ENCODE results near the gene CNTNAP2. TPM values are rescaled to one million over a fixed set of nuclear protein-coding genes. Genes with fewer than 3 reads are reported as not detected.
"Not testable (repeated sequence)": the region's sequence is repeated elsewhere in the genome, so short reads cannot be mapped to it uniquely, and the experiment has no call there.

CNTNAP2 gene
- total RNA-seq, 1 donor, result 1.0 TPM

- H3K9me3 ChIP-seq (ENCODE audit: low read depth, low read length); H3K4me1 ChIP-seq (ENCODE audit: insufficient read depth, low read length); H3K27me3 ChIP-seq (ENCODE audit: insufficient read depth, low read length); H3K4me3 ChIP-seq (ENCODE audit: low read length): not testable (repeated sequence)
Observed at GRCh38 chr7:147737559-147738214, 1621.1 kb downstream of the CNTNAP2 start.

- Histone ChIP-seq H3K4me3 (ENCODE audit: low read length) (no peak overlapping the region), H3K9me3 (ENCODE audit: low read depth, low read length) (no peaks in the 10 kb centered on the region), H3K4me1 (ENCODE audit: insufficient read depth, low read length) (no peaks in the 10 kb centered on the region), H3K27me3 (ENCODE audit: insufficient read depth, low read length) (no peaks in the 10 kb centered on the region)
Observed at GRCh38 chr7:147742301-147742700, 1625.7 kb downstream of the CNTNAP2 start.

- no peaks in the 10 kb centered on the region for H3K9me3 ChIP-seq (ENCODE audit: low read depth, low read length)
- no peak overlapping the region for H3K4me3 ChIP-seq (ENCODE audit: low read length)
- H3K4me1 ChIP-seq (ENCODE audit: insufficient read depth, low read length), result no peaks in the 10 kb centered on the region
- no peaks in the 10 kb centered on the region for H3K27me3 ChIP-seq (ENCODE audit: insufficient read depth, low read length)
Observed at GRCh38 chr7:147756300-147756699, 1639.7 kb downstream of the CNTNAP2 start.

GRCh38 chr7:147759327-147759943 is 1642.8 kb downstream of the CNTNAP2 start:
- Histone ChIP-seq H3K27me3 (ENCODE audit: insufficient read depth, low read length) (no peaks in the 10 kb centered on the region), H3K4me3 (ENCODE audit: low read length) (no peak overlapping the region), H3K9me3 (ENCODE audit: low read depth, low read length) (no peaks in the 10 kb centered on the region), H3K4me1 (ENCODE audit: insufficient read depth, low read length) (no peaks in the 10 kb centered on the region)

- H3K27me3 ChIP-seq (ENCODE audit: insufficient read depth, low read length), result no peaks in the 10 kb centered on the region
- H3K4me1 ChIP-seq (ENCODE audit: insufficient read depth, low read length), result no peaks in the 10 kb centered on the region
- no peaks in the 10 kb centered on the region for H3K9me3 ChIP-seq (ENCODE audit: low read depth, low read length)
- H3K4me3 ChIP-seq (ENCODE audit: low read length), result no peak overlapping the region
Observed at GRCh38 chr7:147765301-147765700, 1648.7 kb downstream of the CNTNAP2 start.

- no peaks in the 10 kb centered on the region for H3K9me3 ChIP-seq (ENCODE audit: low read depth, low read length)
- no peaks in the 10 kb centered on the region for H3K27me3 ChIP-seq (ENCODE audit: insufficient read depth, low read length)
- H3K4me3 ChIP-seq (ENCODE audit: low read length), result no peak overlapping the region
- no peaks in the 10 kb centered on the region for H3K4me1 ChIP-seq (ENCODE audit: insufficient read depth, low read length)
Observed at GRCh38 chr7:147771344-147771743, 1654.7 kb downstream of the CNTNAP2 start.

- H3K4me1 ChIP-seq (ENCODE audit: insufficient read depth, low read length), result no peaks in the 10 kb centered on the region
- H3K27me3 ChIP-seq (ENCODE audit: insufficient read depth, low read length), result no peaks in the 10 kb centered on the region
- no peak overlapping the region for H3K4me3 ChIP-seq (ENCODE audit: low read length)
- no peaks in the 10 kb centered on the region for H3K9me3 ChIP-seq (ENCODE audit: low read depth, low read length)
Observed at GRCh38 chr7:147774461-147774860, 1657.9 kb downstream of the CNTNAP2 start.

- Histone ChIP-seq H3K27me3 (ENCODE audit: insufficient read depth, low read length) (no peaks in the 10 kb centered on the region), H3K4me3 (ENCODE audit: low read length) (no peak overlapping the region), H3K9me3 (ENCODE audit: low read depth, low read length) (no peaks in the 10 kb centered on the region), H3K4me1 (ENCODE audit: insufficient read depth, low read length) (no peaks in the 10 kb centered on the region)
Observed at GRCh38 chr7:147775516-147776284, 1659.1 kb downstream of the CNTNAP2 start.

- H3K4me3 ChIP-seq (ENCODE audit: low read length), result no peak overlapping the region
Observed at GRCh38 chr7:147777309-147777708, 1660.7 kb downstream of the CNTNAP2 start.

GRCh38 chr7:147779949-147780348 is 1663.3 kb downstream of the CNTNAP2 start:
- Histone ChIP-seq H3K4me3 (ENCODE audit: low read length) (no peak overlapping the region), H3K9me3 (ENCODE audit: low read depth, low read length) (no peaks in the 10 kb centered on the region), H3K4me1 (ENCODE audit: insufficient read depth, low read length) (no peaks in the 10 kb centered on the region), H3K27me3 (ENCODE audit: insufficient read depth, low read length) (no peaks in the 10 kb centered on the region)

More at GRCh38 chr7:147777309-147777708, 1660.7 kb downstream of the CNTNAP2 start:
- H3K27me3 ChIP-seq (ENCODE audit: insufficient read depth, low read length), result no peaks in the 10 kb centered on the region
- H3K4me1 ChIP-seq (ENCODE audit: insufficient read depth, low read length), result no peaks in the 10 kb centered on the region
- H3K9me3 ChIP-seq (ENCODE audit: low read depth, low read length), result no peaks in the 10 kb centered on the region

GRCh38 chr7:147796581-147796980 is 1680.0 kb downstream of the CNTNAP2 start:
- Histone ChIP-seq H3K4me1 (ENCODE audit: insufficient read depth, low read length) (no peaks in the 10 kb centered on the region), H3K27me3 (ENCODE audit: insufficient read depth, low read length) (no peaks in the 10 kb centered on the region), H3K4me3 (ENCODE audit: low read length) (no peak overlapping the region), H3K9me3 (ENCODE audit: low read depth, low read length) (no peaks in the 10 kb centered on the region)

- H3K4me1 ChIP-seq (ENCODE audit: insufficient read depth, low read length), result no peaks in the 10 kb centered on the region
- H3K27me3 ChIP-seq (ENCODE audit: insufficient read depth, low read length), result no peaks in the 10 kb centered on the region
- H3K9me3 ChIP-seq (ENCODE audit: low read depth, low read length), result no peaks in the 10 kb centered on the region
- no peak overlapping the region for H3K4me3 ChIP-seq (ENCODE audit: low read length)
Observed at GRCh38 chr7:147798001-147798400, 1681.4 kb downstream of the CNTNAP2 start.

- not testable (repeated sequence) for H3K4me1 ChIP-seq (ENCODE audit: insufficient read depth, low read length); H3K9me3 ChIP-seq (ENCODE audit: low read depth, low read length)
Observed at GRCh38 chr7:147801762-147802161, 1685.2 kb downstream of the CNTNAP2 start.

GRCh38 chr7:147803151-147803550 is 1686.5 kb downstream of the CNTNAP2 start:
- no peak overlapping the region for H3K4me3 ChIP-seq (ENCODE audit: low read length)
- no peaks in the 10 kb centered on the region for H3K9me3 ChIP-seq (ENCODE audit: low read depth, low read length)
- no peaks in the 10 kb centered on the region for H3K4me1 ChIP-seq (ENCODE audit: insufficient read depth, low read length)
- H3K27me3 ChIP-seq (ENCODE audit: insufficient read depth, low read length), result no peaks in the 10 kb centered on the region

More at GRCh38 chr7:147801762-147802161, 1685.2 kb downstream of the CNTNAP2 start:
- not testable (repeated sequence) for H3K27me3 ChIP-seq (ENCODE audit: insufficient read depth, low read length); H3K4me3 ChIP-seq (ENCODE audit: low read length)

- H3K9me3 ChIP-seq (ENCODE audit: low read depth, low read length), result no peaks in the 10 kb centered on the region
- H3K4me3 ChIP-seq (ENCODE audit: low read length), result no peak overlapping the region
- H3K27me3 ChIP-seq (ENCODE audit: insufficient read depth, low read length), result no peaks in the 10 kb centered on the region
- no peaks in the 10 kb centered on the region for H3K4me1 ChIP-seq (ENCODE audit: insufficient read depth, low read length)
Observed at GRCh38 chr7:147803606-147804005, 1687.0 kb downstream of the CNTNAP2 start.
